Activated naive CD8-positive, alpha-beta T cell treated with anti-CD3 and anti-CD28 coated beads, Interleukin-2, amount 50 U/mL, for 16 hours (primary cell): ENCODE data around the gene LRRC7.
"Not testable (repeated sequence)": the region's sequence is repeated elsewhere in the genome, so short reads cannot be mapped to it uniquely, and the experiment has no call there.

Experiments
- DNase-seq: peaks from one replicate; pipeline ENCODE4 v3.0.0-alpha.2; 2020; ENCODE audit warnings: low read depth, low spot score

Gene LRRC7

DNA sequence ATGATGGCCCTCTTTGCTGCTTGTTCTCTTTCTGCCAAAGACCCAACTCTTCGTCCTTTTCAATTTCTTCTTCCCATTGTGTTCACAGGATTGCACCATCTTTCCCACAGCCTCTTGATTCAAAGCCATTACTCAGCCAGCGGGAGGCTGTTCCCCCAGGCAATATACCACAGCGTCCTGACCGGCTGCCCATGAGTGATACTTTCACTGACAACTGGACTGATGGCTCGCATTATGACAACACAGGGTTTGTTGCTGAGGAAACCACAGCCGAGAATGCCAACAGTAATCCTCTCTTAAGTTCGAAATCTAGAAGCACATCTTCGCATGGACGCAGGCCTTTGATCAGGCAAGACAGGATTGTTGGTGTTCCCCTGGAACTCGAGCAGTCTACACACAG is 470.3 kb downstream of the LRRC7 start:
- no peak for DNase-seq

DNA sequence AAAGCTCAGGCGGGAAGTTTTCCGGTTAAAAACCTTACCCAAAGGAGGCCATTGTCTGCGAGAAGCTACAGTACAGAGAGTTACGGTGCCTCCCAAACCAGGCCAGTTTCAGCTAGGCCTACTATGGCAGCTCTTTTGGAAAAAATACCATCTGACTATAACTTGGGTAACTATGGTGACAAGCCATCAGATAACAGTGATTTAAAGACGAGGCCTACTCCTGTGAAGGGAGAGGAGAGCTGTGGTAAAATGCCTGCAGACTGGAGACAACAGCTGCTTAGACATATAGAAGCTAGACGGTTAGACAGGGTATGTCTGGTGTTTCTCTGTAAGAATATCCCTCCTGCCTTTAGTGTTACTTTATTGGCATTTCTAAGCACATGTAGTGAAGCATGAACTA is 471.8 kb downstream of the LRRC7 start:
- no peak for DNase-seq

DNA sequence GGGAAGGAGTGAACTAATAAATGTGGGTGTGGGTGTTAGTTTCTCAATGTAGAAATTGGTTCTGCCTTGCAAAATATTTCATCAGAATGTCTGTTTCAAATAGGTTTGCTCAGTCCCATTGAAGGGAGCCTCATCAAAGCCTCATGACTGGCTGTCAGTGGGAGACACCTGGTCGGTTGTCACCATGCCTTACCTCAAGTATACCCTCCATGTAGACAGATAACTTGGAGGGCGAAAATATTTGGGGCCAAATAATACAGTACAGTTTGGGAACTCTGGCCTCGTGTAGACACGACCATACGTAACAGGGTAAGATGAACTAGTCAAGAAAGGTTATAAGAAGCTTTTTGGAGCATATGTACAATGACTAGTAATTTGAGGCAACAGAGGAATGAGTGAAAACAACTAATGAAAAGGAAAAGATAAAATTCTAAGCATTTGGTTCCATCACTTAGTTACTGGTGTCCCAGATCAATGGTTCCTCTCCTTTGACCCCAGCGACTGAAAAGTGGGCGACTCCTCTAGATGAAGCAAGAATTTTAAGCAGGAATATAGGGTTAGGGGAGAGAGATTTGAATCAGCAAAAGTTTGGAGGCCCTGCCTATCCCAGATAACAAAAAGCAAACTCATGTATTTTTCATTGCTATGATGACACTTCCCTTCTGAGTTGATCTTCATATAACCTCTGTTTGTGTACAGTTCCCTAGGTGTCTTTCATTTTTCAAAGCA is 473.8 kb downstream of the LRRC7 start:
- no peak for DNase-seq

DNA sequence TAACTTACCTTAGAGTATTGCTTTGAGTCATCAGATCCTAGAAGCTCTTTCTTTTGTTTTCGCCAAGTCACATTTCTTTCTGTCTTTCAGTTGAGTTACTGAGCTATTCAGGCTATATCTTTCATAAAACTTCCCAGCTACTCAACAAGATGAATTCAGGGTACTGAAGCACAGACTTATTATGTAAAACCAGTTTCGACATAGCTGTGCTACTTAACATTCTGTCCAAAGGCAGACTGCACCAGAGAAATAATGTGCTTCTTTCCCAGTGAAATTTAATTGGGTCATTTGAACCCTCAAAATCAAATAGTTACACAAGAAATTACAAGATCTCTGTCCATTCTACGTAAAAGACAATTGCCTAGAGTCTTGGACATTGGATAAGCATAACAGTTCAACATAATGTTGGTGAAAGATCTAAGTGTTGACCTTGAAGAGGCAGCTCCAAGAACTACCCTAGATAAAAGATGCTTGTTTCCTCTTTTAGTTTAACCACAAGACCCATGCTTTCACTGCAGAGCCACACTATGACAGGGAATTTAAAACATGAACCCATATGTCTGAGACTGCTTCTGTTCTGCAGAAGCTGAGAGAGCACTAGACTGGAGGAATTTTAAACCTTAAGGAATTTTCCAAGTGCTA is 474.5 kb downstream of the LRRC7 start:
- DNase-seq: no peak

DNA sequence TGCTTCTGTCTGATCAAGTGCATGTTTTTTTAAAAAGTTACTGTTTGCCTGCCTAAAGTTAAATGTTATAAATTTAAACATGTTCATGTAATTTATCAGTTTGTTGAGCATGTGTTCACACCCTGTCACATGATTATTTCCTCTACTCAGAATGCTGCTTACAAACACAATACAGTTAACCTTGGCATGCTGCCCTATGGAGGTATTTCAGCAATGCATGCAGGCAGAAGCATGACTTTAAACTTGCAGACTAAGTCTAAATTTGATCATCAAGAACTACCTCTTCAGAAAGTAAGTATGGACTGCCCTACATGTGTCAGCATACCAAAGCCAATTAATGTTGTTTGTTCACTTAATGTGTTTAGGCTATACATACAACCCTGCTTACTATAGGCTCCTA is 476.1 kb downstream of the LRRC7 start:
- no peak for DNase-seq

DNA sequence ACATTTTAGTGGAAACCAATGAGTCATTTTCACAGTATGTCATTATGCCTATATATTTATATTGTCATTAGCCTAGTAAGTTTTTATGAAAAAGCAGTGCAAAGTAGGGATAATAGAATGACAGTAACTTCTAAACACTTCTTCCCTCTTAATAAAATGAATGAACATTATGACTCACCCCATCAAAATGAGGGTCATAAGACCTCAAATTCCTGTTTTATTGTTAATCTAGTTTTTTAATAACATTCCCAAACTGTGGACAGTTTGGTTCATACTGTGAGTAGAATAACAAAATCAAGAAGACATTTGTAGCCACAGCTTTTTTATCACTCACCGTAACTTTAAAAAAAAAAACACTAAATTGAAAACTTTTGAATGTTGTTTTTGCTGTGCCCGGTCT is 477.1 kb downstream of the LRRC7 start:
- no peak for DNase-seq

DNA sequence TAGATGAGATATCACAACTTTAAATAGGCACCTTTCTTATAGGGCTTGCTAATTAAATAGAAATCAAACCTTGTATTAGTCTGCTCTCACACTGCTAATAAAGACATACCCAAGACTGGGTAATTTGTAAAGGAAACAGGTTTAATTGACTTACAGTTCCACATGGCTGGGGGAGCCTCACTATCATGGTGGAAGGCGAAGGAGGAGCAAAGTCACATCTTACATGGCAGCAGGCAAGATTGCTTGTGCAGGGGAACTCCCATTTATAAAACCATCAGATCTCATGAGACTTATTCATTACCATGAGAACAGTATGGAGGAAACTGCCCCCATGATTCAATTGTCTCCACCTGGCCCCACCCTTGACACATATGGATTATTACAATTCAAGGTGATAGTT is 477.9 kb downstream of the LRRC7 start:
- DNase-seq: not testable (repeated sequence)

DNA sequence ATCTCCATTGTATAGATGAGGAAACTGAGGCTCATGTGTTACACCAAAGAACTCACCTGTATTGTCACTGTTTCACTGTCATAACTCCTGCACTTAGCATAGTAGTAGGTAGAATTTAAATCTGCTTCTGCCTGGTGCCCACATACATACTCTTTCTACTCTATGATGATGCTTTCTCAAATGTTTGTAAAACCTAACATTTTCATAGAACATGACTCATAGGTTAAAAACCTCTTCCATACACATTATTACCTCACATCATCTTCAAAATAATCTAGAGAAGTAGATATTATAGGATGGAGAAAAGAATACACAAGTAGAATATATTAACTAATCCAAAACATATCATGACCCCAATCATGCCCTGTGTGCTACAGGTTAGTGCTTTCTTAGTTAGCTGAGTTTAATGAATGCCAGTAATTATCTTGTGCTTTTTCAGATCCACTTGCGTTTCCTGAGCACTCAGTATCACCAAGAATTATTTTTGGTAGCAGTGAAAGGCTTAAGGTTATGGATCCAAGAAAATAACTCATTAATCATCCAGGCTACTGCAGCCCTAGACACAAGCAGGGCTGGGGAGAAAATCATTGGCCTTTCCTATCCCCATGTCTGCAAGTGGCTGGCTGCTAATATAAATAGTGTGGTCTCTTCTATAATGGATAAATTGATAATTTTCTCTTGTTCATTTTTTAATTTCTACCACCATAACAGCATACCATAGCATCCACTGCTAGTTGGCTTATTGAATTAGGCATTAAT is 480.8 kb downstream of the LRRC7 start:
- no peak for DNase-seq

DNA sequence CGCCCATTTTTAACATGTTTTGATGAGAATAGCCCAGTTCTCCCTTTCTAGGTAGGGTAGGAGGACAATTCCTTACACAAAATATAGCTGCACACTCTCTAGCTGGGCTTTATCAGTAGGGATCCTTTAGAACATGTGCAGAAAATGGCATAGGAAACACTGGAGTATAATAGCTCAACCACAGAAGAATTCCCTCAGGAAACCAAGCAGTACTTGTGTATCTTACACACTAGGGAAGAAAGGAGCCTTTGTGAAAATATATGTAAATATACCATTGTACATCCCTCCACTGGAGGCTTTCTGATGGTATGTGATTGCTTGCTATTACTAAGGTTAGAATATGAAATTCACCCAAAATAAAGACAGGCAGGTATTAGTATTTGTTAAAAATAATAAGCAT is 484.2 kb downstream of the LRRC7 start:
- no peak for DNase-seq

DNA sequence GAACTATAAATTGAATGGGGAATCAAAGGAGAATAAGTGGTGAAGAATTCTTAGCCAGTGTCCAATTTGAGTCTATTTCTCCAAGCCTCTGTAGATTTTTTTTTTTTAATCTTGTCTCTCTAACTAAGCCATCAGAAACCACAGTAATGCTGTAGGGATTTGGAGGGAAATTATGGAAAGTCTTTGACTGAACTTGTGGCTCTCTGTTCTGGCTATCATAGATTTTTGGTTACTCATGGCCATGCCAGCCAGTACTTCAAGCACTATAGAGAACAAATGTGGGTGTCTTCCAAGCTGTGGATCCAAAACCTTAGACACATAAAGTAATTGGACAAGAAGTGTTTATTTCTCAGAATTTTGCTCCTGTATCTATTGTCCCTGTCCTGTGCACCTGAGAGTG is 489.8 kb downstream of the LRRC7 start:
- DNase-seq: no peak

DNA sequence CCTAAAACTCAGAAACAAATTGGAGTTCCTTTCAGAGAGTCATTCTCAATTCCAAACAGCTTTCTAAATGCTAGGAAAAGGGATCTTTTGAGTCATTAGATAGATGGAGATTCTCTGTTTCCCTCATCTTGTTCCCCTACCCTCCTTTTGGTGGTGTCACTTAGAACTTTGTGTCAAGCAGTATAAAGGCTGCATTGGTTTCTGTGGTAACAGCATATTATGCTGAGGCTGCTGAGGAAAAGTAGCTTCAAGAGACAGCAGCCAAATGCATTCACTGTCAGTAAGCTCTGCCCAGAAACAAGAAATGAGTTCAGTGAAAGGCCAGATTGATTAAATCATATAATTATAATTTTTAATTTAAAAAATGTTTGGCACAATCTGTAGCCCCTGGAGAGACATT is 493.5 kb downstream of the LRRC7 start:
- no peak for DNase-seq

DNA sequence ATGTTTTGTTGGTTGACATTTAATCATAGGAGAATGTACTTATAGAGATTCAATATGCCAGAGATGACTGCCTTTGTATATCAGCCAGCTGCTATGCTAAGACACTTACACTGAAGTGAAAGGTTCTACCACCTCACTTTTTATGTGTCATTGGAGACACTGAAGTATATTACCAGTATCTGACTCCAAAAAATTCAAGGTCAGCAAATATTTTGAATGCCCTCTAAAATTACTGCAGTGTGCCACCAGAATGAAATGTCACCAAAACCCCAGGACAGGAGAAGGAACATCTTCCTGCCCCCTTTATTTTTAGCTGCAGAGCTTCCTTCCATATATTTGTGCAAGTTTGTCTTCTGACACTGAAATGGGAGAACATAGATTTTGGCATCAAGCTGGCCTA is 496.1 kb downstream of the LRRC7 start:
- no peak for DNase-seq

DNA sequence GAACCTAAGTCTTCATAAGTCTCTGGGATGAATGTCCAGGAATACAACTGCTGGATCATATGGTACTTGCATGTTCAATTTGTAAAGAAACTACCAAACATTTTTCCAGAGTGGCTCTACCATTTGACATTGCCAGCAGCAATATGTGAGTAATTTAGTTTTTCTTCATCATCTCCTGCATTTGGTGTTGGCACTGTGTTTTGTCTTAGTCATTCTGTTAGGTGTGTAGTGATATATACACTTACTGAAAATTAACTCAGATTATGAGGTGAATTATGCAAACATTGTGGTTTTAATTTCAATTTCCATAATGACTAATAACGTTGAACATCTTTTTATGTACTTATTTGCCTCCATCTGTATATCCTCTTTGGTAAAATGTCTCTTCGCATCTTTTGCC is 499.0 kb downstream of the LRRC7 start:
- no peak for DNase-seq

DNA sequence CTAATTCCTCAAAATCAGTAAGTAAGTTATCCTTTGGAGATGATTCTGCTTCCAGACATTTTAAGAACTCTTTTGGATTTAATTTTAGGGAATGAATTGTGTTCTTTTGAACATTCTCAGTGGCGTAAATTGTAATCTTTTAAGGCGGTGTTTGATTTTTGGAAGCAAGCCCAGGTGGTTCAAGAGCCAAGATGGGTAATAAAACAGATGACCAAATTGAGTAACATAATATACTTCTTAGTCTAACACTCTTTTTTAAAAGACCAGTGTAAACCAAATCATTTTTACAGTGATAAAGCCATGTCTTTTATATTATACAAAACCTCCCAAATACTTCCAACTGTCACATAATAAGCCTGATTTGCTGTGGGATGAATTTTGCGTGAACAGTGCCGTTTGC is 503.9 kb downstream of the LRRC7 start:
- DNase-seq: no peak

DNA sequence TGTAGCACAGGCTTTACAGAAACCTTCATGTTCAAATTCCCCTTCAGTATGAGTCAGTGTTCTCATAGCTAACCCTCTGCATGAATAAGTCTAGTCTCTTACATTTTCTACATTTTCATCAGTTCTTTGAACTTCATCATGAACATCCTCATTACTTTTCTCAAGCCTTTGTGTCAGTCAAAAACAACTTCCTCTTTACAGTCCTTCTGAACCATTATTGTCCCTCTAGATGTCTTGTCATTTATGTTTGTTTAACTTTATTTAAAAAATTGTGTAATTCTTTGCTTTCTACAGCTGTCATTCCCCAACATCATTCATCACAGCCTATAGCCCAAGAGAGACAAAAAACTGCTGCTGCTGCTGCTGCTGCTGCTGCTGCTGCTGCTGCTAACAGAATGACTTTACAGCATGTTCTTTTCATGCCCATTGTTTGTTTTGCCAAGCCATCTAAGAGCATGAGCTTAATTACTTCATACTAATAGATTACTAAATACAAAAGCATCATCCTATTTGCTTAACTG is 504.6 kb downstream of the LRRC7 start:
- DNase-seq: no peak

DNA sequence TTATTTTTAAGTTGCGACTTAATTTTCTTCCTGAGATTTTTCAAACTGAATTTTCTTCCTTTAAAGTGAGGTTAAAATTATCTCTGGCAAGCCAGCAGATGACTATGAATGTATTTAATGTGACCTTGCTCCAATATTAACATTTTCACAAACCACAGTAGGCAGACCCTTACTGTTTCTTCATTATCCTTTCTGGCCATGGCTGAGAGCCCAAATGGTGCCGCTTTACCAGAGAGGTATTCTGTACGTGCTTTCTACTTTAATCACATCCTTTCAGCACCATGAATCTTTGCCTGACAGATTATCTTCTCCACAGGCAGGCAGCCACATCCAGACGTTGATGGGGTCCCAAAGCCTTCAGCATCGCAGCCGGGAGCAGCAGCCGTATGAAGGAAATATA is 508.0 kb downstream of the LRRC7 start:
- no peak for DNase-seq

DNA sequence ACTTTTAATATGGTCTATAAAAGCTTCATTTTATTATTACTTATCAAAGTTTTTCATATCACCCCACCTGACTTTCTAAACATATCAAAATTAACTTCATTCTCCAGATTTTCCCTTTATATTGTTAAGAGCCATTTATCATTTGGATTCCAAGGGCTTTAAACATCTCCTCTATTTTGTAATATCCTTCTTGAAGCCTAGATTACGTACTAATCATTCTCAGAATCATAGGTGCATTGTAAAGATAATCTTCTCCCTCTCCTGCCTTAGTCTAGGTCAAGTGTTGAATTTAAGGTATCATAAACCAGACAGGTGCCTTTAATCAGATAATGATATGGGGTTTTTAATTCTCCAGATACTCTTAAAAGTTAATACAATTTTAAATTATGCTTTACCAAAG is 509.3 kb downstream of the LRRC7 start:
- DNase-seq: no peak

DNA sequence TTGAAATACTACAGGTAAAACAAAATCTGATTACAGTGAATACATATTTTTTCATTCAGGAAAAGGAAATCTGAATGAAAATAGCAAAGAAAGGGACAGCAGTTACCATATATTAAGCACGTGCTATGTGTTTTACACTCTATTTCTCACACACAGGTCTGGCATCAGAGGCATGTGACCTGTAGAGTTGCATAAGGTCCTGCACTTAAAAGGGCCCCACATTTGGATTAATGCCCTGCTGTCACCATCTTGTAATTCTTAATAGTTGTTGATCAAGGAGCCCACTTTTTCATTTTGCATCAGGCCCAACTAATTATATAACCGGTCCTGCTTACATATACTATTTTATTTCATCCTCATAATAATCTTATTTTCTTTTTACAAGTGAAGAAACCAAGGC is 511.8 kb downstream of the LRRC7 start:
- DNase-seq: no peak

DNA sequence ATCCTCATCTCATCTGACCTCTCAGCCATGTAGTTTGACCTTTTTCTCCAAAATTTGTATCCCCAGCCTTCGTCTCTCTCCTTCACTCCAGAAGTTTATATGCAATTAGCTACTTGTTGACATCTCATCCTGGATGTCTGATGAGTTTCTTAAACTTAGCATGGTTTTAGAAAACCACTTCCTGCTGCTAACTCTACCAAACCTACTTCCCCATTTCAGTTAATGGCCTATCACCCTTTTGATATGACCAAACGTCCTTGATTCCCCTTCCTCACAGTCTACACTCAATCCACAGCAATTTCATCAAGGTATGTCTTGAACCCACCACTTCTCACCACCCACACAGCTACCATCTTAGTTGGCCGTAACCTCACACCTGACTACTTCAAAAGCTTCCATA is 515.8 kb downstream of the LRRC7 start:
- no peak for DNase-seq

DNA sequence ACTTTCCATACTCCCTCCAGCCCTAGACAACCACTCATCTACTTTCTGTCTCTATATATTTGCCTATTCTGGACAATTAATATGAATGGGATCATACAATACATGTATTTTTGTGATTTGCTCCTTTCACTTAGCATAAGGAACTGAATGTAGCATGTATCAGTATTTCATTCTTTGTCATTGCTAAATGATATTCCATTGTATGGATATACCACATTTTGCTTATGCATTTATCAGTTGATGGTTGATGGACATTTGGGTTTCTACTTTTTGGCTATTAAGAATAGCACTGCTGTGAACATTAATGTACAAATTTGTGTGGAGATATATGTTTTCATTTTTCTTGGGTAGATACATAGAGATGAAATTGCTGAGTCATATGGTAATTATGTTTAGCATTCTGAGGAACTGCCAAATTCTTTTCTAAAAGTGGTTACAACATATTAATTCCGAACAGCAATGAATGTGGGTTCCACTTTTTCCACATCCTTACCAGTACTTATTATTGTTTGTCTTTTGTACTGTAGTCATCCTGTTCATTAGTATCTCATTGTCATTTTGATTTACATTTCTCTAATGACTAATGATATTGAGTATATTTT is 516.7 kb downstream of the LRRC7 start:
- DNase-seq: no peak

DNA sequence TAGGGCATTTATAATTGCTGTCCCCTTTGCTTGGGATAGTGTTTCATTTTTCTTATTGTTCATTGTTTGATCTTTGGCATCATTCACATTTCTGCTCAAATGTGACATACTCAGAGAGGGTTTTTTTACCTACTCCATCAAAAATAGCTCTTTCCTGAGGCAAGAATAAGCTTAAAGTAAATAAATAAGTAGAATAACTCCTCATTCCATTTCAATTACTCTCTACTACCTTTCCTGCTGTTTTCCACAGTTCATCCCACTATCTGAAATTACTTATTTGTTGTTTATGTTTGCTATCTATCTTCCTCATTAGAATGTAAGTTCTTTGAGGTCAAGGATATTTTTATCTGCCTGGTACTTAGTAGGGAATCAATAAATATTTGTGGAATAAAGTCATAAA is 517.8 kb downstream of the LRRC7 start:
- DNase-seq: no peak

DNA sequence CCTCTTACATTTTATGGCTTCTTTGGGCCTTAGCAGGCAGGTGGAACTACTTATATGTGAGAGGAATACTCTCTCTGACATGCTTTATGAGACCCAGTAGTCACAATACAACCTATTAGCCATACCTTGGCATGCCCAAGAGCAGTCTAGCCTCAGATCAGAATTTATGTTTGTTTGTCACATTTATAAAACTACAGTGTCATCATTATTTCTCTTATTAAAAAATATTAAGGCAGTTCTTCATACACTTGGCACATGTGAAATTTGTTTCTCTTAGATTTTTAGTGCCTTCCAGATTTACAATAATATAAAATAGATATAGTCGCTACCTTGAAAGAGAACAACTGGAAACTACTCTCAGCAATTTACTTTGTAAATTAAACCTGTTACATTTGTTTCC is 519.2 kb downstream of the LRRC7 start:
- no peak for DNase-seq
